Stimulated activated memory B cell treated with anti-CD40 and anti-IgM and Interleukin-4, amounts not matched to agents 10 μg/mL and 1 μg/mL and 100 μg/mL, for 72 hours (primary cell): ENCODE results near the gene UGT1A3.

Source experiments
- ATAC-seq: fragments of 150-1000 bp; cut with Tn5 transposase; 2 replicates; pipeline ENCODE4 v1.10.0; 2021
- H3K27ac Mint-ChIP-seq: one replicate; pipeline ENCODE4 v1.8.0; 2022; ENCODE audit warnings: mild to moderate bottlenecking, mixed read lengths
- H3K27me3 Mint-ChIP-seq: one replicate; pipeline ENCODE4 v1.8.0; 2022; ENCODE audit warnings: mixed read lengths
- H3K36me3 Mint-ChIP-seq: one replicate; pipeline ENCODE4 v1.8.0; 2022; ENCODE audit warnings: mixed read lengths
- H3K4me1 Mint-ChIP-seq: one replicate; pipeline ENCODE4 v1.8.0; 2022; ENCODE audit warnings: mixed read lengths
- H3K4me3 Mint-ChIP-seq: one replicate; pipeline ENCODE4 v1.8.0; 2022; ENCODE audit warnings: mild to moderate bottlenecking, moderate library complexity, mixed read lengths
- H3K9me3 Mint-ChIP-seq: one replicate; pipeline ENCODE4 v1.8.0; 2022; ENCODE audit warnings: mixed read lengths

The UGT1A3 gene

GRCh38 chr2:233728723-233729301 lies at the start of gene UGT1A3:
Gene UGT1A3 (plus strand): TSS chr2:233729042. CDS start chr2:233729127, 85 bp downstream.
- Mint-ChIP-seq H3K27me3 (peaks cover 46% of the 10 kb centered on the region), H3K4me3 (no peak within 1 kb of the TSS), H3K4me1 (peaks cover 8% of the 10 kb centered on the region), H3K9me3 (no peaks in the 10 kb centered on the region), H3K36me3 (no peaks in the 10 kb centered on the region), H3K27ac (no peak within 1 kb of the TSS)
- no peak for ATAC-seq

GRCh38 chr2:233679196-233679595 lies 49.6 kb upstream of the UGT1A3 start:
- no peak for ATAC-seq
- H3K4me1 Mint-ChIP-seq, result no peaks in the 10 kb centered on the region

GRCh38 chr2:233680361-233681045 lies 48.3 kb upstream of the UGT1A3 start:
- ATAC-seq, result no peak

More at GRCh38 chr2:233679196-233679595, 49.6 kb upstream of the UGT1A3 start:
- H3K9me3 Mint-ChIP-seq, result no peaks in the 10 kb centered on the region
- H3K27me3 Mint-ChIP-seq, result peaks cover 19% of the 10 kb centered on the region
- no peak overlapping the region for H3K27ac Mint-ChIP-seq
- H3K4me3 Mint-ChIP-seq, result no peak overlapping the region
- H3K36me3 Mint-ChIP-seq, result no peaks in the 10 kb centered on the region

GRCh38 chr2:233681521-233682099 lies 47.2 kb upstream of the UGT1A3 start, which contains the start of gene UGT1A7:
Gene UGT1A7 (plus strand): TSS chr2:233681901. CDS start chr2:233681938, 37 bp downstream.
- peaks cover 19% of the 10 kb centered on the region for H3K27me3 Mint-ChIP-seq
- no peaks in the 10 kb centered on the region for H3K9me3 Mint-ChIP-seq
- no peak within 1 kb of the TSS for H3K4me3 Mint-ChIP-seq
- no peaks in the 10 kb centered on the region for H3K4me1 Mint-ChIP-seq
- H3K27ac Mint-ChIP-seq, result no peak within 1 kb of the TSS
- no peak for ATAC-seq
- H3K36me3 Mint-ChIP-seq, result no peaks in the 10 kb centered on the region

More at GRCh38 chr2:233680361-233681045, 48.3 kb upstream of the UGT1A3 start:
- Mint-ChIP-seq H3K4me3 (no peak overlapping the region), H3K36me3 (no peaks in the 10 kb centered on the region), H3K27me3 (peaks cover 19% of the 10 kb centered on the region), H3K9me3 (no peaks in the 10 kb centered on the region), H3K27ac (no peak overlapping the region), H3K4me1 (no peaks in the 10 kb centered on the region)

- Mint-ChIP-seq H3K4me1 (peaks cover 6% of the 10 kb centered on the region), H3K9me3 (no peaks in the 10 kb centered on the region), H3K27me3 (peaks cover 7% of the 10 kb centered on the region), H3K36me3 (no peaks in the 10 kb centered on the region), H3K4me3 (no peak overlapping the region), H3K27ac (no peak overlapping the region)
- no peak for ATAC-seq
Measured at GRCh38 chr2:233684640-233685039, 44.2 kb upstream of the UGT1A3 start.

- Mint-ChIP-seq H3K27ac (no peak overlapping the region), H3K36me3 (no peaks in the 10 kb centered on the region), H3K4me3 (no peak overlapping the region), H3K4me1 (peaks cover 6% of the 10 kb centered on the region), H3K27me3 (no peaks in the 10 kb centered on the region), H3K9me3 (no peaks in the 10 kb centered on the region)
- ATAC-seq, result no peak
Measured at GRCh38 chr2:233686928-233687327, 41.9 kb upstream of the UGT1A3 start.

GRCh38 chr2:233688341-233688740 lies 40.5 kb upstream of the UGT1A3 start:
- ATAC-seq, result no peak
- peaks cover 6% of the 10 kb centered on the region for H3K4me1 Mint-ChIP-seq
- no peak overlapping the region for H3K27ac Mint-ChIP-seq
- H3K4me3 Mint-ChIP-seq, result no peak overlapping the region
- H3K9me3 Mint-ChIP-seq, result no peaks in the 10 kb centered on the region
- H3K36me3 Mint-ChIP-seq, result no peaks in the 10 kb centered on the region
- H3K27me3 Mint-ChIP-seq, result no peaks in the 10 kb centered on the region

- ATAC-seq, result peak; percentile 54
- no peak overlapping the region for H3K27ac Mint-ChIP-seq
- no peaks in the 10 kb centered on the region for H3K27me3 Mint-ChIP-seq
Measured at GRCh38 chr2:233689031-233689430, 39.8 kb upstream of the UGT1A3 start.

GRCh38 chr2:233689501-233689900 lies 39.3 kb upstream of the UGT1A3 start:
- no peaks in the 10 kb centered on the region for H3K27me3 Mint-ChIP-seq
- H3K4me3 Mint-ChIP-seq, result no peak overlapping the region
- H3K4me1 Mint-ChIP-seq, result peaks cover 6% of the 10 kb centered on the region
- no peak overlapping the region for H3K27ac Mint-ChIP-seq
- ATAC-seq, result no peak
- H3K9me3 Mint-ChIP-seq, result no peaks in the 10 kb centered on the region
- H3K36me3 Mint-ChIP-seq, result no peaks in the 10 kb centered on the region

More at GRCh38 chr2:233689031-233689430, 39.8 kb upstream of the UGT1A3 start:
- Mint-ChIP-seq H3K36me3 (no peaks in the 10 kb centered on the region), H3K4me3 (no peak overlapping the region), H3K4me1 (peaks cover 6% of the 10 kb centered on the region), H3K9me3 (no peaks in the 10 kb centered on the region)

- no peak for ATAC-seq
- H3K4me1 Mint-ChIP-seq, result peaks cover 6% of the 10 kb centered on the region
- H3K9me3 Mint-ChIP-seq, result no peaks in the 10 kb centered on the region
- H3K4me3 Mint-ChIP-seq, result no peak overlapping the region
- H3K27ac Mint-ChIP-seq, result no peak overlapping the region
- H3K36me3 Mint-ChIP-seq, result no peaks in the 10 kb centered on the region
- H3K27me3 Mint-ChIP-seq, result no peaks in the 10 kb centered on the region
Measured at GRCh38 chr2:233690444-233690843, 38.4 kb upstream of the UGT1A3 start.

- Mint-ChIP-seq H3K36me3 (no peaks in the 10 kb centered on the region), H3K9me3 (no peaks in the 10 kb centered on the region), H3K4me1 (peaks cover 12% of the 10 kb centered on the region), H3K27me3 (no peaks in the 10 kb centered on the region), H3K4me3 (no peak overlapping the region), H3K27ac (no peak overlapping the region)
- ATAC-seq, result no peak
Measured at GRCh38 chr2:233691443-233692433, 37.1 kb upstream of the UGT1A3 start.

- Mint-ChIP-seq H3K4me1 (peaks cover 12% of the 10 kb centered on the region), H3K9me3 (no peaks in the 10 kb centered on the region), H3K36me3 (no peaks in the 10 kb centered on the region), H3K27me3 (peaks cover 8% of the 10 kb centered on the region), H3K27ac (no peak within 1 kb of the TSS), H3K4me3 (no peak within 1 kb of the TSS)
- ATAC-seq, result no peak
Measured at GRCh38 chr2:233692648-233693047, 36.2 kb upstream of the UGT1A3 start, which contains the start of gene UGT1A6. Gene UGT1A6 (plus strand): TSS chr2:233692890. CDS start chr2:233693005, 115 bp downstream.

- Mint-ChIP-seq H3K27ac (no peak overlapping the region), H3K27me3 (peaks cover 12% of the 10 kb centered on the region)
Measured at GRCh38 chr2:233693963-233694362, 34.9 kb upstream of the UGT1A3 start.

GRCh38 chr2:233698740-233699139 lies 30.1 kb upstream of the UGT1A3 start:
- no peak overlapping the region for H3K27ac Mint-ChIP-seq
- peaks cover 6% of the 10 kb centered on the region for H3K4me1 Mint-ChIP-seq
- peaks cover 3% of the 10 kb centered on the region for H3K9me3 Mint-ChIP-seq
- H3K36me3 Mint-ChIP-seq, result no peaks in the 10 kb centered on the region
- no peak overlapping the region for H3K4me3 Mint-ChIP-seq
- ATAC-seq, result no peak
- peaks cover 25% of the 10 kb centered on the region for H3K27me3 Mint-ChIP-seq

More at GRCh38 chr2:233693963-233694362, 34.9 kb upstream of the UGT1A3 start:
- H3K4me1 Mint-ChIP-seq, result peaks cover 11% of the 10 kb centered on the region
- no peaks in the 10 kb centered on the region for H3K36me3 Mint-ChIP-seq
- no peak for ATAC-seq
- H3K9me3 Mint-ChIP-seq, result no peaks in the 10 kb centered on the region
- no peak overlapping the region for H3K4me3 Mint-ChIP-seq
